Bronchial epithelial cell (primary cell): ENCODE results near the gene TROAP. TPM values are rescaled to one million over a fixed set of nuclear protein-coding genes. Genes with fewer than 3 reads are reported as not detected.
A peak's percentile ranks its signal among the peaks of the same experiment; 100 is the strongest.

ENCODE experiments used
- DNase-seq: peaks from one replicate; pipeline ENCODE4 v3.0.0-alpha.2; 2010; ENCODE audit warnings: low read depth
- FAIRE-seq: peaks from 2 replicates; lab custom pipeline; 2011; peaks lifted over from hg19 to GRCh38; lab: Jason Lieb, UNC
- H3K27me3 ChIP-seq: 2 replicates; pipeline ENCODE4 v1.5.1; 2011; ENCODE audit warnings: low read length; ENCODE audit not compliant: control insufficient read depth, insufficient read depth
- H3K36me3 ChIP-seq: 2 replicates; pipeline ENCODE4 v1.5.1; 2011; ENCODE audit warnings: low read length; ENCODE audit not compliant: control insufficient read depth, insufficient read depth
- H3K4me3 ChIP-seq: 2 replicates; pipeline ENCODE4 v1.5.1; 2011; ENCODE audit warnings: mild to moderate bottlenecking, low read depth, low read length, control low read depth
- total RNA-seq: library from RNA; depleted of rRNA; stranded (reverse); fragments of >200 nt; gene quantifications from 2 replicates; pipeline ENCODE4 v1.2.1, GENCODE V29; 2014
- TF ChIP-seq, protein P1 (sequence below): IDR thresholded peaks from 2 replicates; pipeline ENCODE4 v1.5.1; 2011; ENCODE audit warnings: mild to moderate bottlenecking, moderate library complexity, low read length, control low read depth, inconsistent platforms; ENCODE audit not compliant: insufficient read depth, severe bottlenecking

TROAP gene
- total RNA-seq, 1 donor from 2014 or later, result 2.6 TPM

DNA sequence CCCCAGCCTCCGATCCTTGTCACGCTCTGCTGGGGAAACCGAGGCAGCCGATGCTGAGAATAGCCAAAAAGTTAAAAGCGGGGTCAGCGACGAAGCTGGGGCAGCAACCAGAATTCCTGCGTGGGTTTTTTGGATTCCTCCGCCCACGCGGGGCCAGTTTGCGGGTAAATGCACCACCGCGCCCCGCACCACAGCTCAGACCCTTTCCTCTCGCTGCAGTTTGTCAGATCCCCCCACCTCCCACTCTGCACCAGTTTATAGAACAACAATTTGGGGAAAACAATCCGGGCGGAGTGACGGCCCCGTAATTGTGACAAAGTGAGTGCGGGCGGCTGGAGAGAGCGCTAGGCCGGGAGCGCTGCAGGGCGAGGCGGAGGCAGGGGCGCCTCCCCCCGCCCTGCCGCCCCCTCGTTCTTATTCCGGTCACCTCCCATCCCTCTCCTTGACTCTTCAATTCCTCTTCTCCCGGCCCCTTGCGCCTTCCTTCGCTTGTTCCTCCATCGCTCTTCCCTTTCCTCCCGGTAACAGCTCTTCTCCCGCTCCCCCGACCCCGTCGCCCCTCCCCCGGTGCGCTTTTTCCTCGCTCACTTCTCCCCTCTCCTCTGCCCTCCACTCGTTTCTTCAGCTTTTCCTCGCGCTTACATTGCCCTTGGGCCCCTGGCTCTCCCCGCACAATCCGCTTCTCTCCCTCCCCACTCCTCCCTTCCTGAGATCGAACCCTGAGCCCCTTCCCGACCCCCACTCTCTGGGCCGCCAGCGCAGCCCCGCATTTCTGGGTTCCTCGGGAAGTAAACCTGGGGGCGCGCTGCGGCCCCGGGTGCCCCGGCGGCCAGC is 23.0 kb downstream of the TROAP start:
- TF ChIP-seq, protein P1, sequence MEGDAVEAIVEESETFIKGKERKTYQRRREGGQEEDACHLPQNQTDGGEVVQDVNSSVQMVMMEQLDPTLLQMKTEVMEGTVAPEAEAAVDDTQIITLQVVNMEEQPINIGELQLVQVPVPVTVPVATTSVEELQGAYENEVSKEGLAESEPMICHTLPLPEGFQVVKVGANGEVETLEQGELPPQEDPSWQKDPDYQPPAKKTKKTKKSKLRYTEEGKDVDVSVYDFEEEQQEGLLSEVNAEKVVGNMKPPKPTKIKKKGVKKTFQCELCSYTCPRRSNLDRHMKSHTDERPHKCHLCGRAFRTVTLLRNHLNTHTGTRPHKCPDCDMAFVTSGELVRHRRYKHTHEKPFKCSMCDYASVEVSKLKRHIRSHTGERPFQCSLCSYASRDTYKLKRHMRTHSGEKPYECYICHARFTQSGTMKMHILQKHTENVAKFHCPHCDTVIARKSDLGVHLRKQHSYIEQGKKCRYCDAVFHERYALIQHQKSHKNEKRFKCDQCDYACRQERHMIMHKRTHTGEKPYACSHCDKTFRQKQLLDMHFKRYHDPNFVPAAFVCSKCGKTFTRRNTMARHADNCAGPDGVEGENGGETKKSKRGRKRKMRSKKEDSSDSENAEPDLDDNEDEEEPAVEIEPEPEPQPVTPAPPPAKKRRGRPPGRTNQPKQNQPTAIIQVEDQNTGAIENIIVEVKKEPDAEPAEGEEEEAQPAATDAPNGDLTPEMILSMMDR, result no peak
- FAIRE-seq, result no peak

DNA sequence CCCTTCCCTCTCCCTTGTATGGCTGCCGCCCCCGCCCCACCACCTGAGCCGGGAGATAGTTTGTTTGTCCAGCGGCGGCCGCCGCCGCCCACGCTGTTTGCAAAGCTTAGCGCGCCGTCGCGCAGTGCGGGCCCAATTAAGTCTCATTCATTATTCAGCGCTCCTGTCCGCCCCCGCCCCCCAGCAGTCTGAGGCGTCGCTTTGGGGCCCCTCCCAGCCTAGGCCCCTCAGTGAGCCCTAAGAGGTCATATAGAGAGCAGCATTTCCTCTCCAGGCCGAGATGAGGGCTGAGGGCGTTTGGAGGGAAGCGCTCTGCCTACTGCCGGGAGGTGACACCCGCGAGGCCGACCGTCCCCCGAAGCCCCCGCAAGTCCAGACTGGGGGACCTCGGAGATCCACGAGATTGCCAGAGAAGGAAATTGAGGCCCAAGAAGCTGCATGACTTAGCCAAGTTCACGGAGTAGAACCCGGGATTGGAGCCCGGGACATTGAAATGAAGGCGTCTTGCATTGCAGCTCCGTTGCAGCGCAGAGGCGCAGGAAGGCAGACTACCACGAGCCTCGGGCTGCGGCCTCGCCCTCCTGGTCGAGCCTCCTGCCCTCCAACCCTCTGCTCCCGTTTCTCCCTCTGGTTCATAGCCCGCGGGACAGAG is 23.7 kb downstream of the TROAP start, which contains the start of gene DNAJC22:
TSS of gene DNAJC22 (plus strand) at position 230 of the 652 bp plus-strand sequence. CDS start 1,985 bp downstream, outside the sequence.
- FAIRE-seq (no peak), DNase-seq (peak; percentile 14)
- Histone ChIP-seq H3K4me3 (peak within 1 kb of the TSS; percentile 34), H3K36me3 (no peaks in the 10 kb centered on the region), H3K27me3 (peaks cover 30% of the 10 kb centered on the region)
- TF ChIP-seq, protein P1, result no peak

More for the DNA sequence above, 23.0 kb downstream of the TROAP start:
- peaks cover 36% of the 10 kb centered on the region for H3K27me3 ChIP-seq
- H3K36me3 ChIP-seq, result no peaks in the 10 kb centered on the region
- no peak for DNase-seq
- peak overlapping the region; percentile 34 for H3K4me3 ChIP-seq

- peak overlapping the region; percentile 34 for H3K4me3 ChIP-seq
- peaks cover 24% of the 10 kb centered on the region for H3K27me3 ChIP-seq
- FAIRE-seq, result no peak
- TF ChIP-seq, protein P1, result peak; percentile 90
- peak; percentile 15 for DNase-seq
- no peaks in the 10 kb centered on the region for H3K36me3 ChIP-seq
Measured at GRCh38 chr12:49347311-49348193, 24.5 kb downstream of the TROAP start.

DNA sequence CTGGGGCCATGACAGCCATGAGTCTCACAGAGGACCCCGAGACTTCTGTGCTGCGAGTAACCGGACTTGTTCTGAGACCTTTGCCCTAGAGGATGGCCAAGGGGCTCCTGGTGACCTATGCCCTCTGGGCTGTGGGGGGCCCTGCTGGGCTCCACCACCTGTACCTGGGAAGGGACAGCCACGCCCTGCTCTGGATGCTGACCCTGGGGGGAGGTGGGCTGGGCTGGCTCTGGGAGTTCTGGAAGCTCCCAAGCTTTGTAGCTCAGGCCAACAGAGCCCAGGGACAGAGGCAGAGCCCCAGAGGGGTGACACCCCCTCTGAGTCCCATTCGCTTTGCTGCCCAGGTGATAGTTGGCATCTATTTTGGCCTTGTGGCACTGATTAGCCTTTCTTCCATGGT is 25.7 kb downstream of the TROAP start:
- no peaks in the 10 kb centered on the region for H3K36me3 ChIP-seq
- TF ChIP-seq, protein P1, result no peak
- peaks cover 15% of the 10 kb centered on the region for H3K27me3 ChIP-seq
- no peak for FAIRE-seq
- no peak for DNase-seq
- no peak overlapping the region for H3K4me3 ChIP-seq

DNA sequence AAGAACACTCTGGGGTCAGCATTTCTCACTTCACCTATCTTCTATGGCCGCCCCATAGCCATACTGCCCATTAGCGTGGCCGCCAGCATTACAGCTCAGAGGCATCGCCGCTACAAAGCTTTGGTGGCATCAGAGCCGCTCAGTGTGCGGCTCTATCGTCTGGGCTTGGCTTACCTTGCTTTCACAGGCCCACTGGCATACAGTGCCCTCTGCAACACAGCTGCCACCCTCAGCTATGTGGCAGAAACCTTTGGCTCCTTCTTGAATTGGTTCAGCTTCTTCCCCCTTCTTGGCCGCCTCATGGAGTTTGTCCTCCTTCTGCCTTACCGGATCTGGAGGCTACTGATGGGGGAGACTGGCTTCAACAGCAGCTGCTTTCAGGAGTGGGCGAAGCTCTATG is 26.2 kb downstream of the TROAP start:
- Histone ChIP-seq H3K27me3 (peaks cover 14% of the 10 kb centered on the region), H3K36me3 (no peaks in the 10 kb centered on the region), H3K4me3 (no peak overlapping the region)
- no peak for FAIRE-seq
- TF ChIP-seq, protein P1, result no peak
- no peak for DNase-seq
